ENCODE measurements around the gene SLC22A12.

GRCh38 chr11:64553554-64554201 lies 37.3 kb upstream of the SLC22A12 start:
- TF ChIP-seq CTCF (conservative IDR thresholded peaks at IDR 0.05; ENCODE audit: low read length), result peak; percentile 99
- no peak for TF ChIP-seq EZH2phosphoT487 (IDR thresholded peaks at IDR 0.05; ENCODE audit: borderline replicate concordance)

Data from Loucy (cell line).